GM13976 (cell line): ENCODE data around the gene TRHDE.

ENCODE experiments used
- DNase-seq: peaks from one replicate; pipeline ENCODE4 v3.0.0; 2012; ENCODE audit warnings: low spot score
- CTCF ChIP-seq: IDR thresholded peaks from 2 replicates; pipeline ENCODE4 v1.5.1; 2012; ENCODE audit warnings: borderline replicate concordance, mild to moderate bottlenecking; ENCODE audit not compliant: insufficient read depth; ENCODE audit errors: extremely low read depth, missing control alignments, control extremely low read depth
- in situ Hi-C: fragments of 300-500 bp; cut with MboI; formaldehyde crosslinking; loops from one replicate; pipeline ENCODE4 v1.12.0; 2022; ENCODE audit warnings: low sequenced_read_pairs, mixed read lengths, inconsistent platforms; ENCODE audit not compliant: unreplicated experiment

TRHDE gene

GRCh38 chr12:72676556-72676955 lies 404.4 kb downstream of the TRHDE start:
- no peak for DNase-seq
- in situ Hi-C loops = no loop called here
- no peak for TF ChIP-seq CTCF

- in situ Hi-C loops = no loop called here
- TF ChIP-seq CTCF = no peak
- DNase-seq = no peak
Measured at GRCh38 chr12:72677139-72677538, 405.0 kb downstream of the TRHDE start.

- no peak for DNase-seq
- no peak for TF ChIP-seq CTCF
Measured at GRCh38 chr12:72677846-72678245, 405.7 kb downstream of the TRHDE start.

GRCh38 chr12:72679147-72679757 lies 407.1 kb downstream of the TRHDE start:
- TF ChIP-seq CTCF = no peak
- in situ Hi-C loops = no loop called here
- DNase-seq = no peak

More at GRCh38 chr12:72677846-72678245, 405.7 kb downstream of the TRHDE start:
- in situ Hi-C loops = no loop called here

- in situ Hi-C loops = no loop called here
- TF ChIP-seq CTCF = no peak
- no peak for DNase-seq
Measured at GRCh38 chr12:72681028-72681427, 408.9 kb downstream of the TRHDE start.

GRCh38 chr12:72684491-72684890 lies 412.3 kb downstream of the TRHDE start:
- in situ Hi-C loops = no loop called here
- DNase-seq = no peak
- TF ChIP-seq CTCF = no peak
